GM19328 (cell line): ENCODE data around the gene MTHFR.
"Not testable (repeated sequence)": the region's sequence is repeated elsewhere in the genome, so short reads cannot be mapped to it uniquely, and the experiment has no call there.

Source experiments
- ATAC-seq: cut with Tn5 transposase; IDR thresholded peaks from one replicate; pipeline ENCODE4 v1.9.1; 2021; ENCODE audit warnings: mild to moderate bottlenecking, moderate library complexity; ENCODE audit not compliant: unreplicated experiment

MTHFR gene

DNA sequence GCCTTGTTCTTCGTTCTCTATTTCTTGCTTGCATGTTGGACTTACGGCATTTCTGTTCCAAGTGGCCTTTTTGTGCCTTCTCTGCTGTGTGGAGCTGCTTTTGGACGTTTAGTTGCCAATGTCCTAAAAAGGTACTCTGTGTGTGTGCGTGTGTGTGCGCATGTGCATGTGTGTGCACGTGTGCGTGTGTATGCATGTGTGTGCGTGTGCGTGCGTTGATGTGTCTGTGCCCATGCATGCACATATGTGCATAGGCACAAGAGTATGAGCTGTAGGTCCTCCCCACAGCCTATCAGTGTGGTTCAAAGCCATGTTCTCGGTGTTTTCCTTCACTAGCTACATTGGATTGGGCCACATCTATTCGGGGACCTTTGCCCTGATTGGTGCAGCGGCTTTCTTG, 28.1 kb upstream of the MTHFR start:
- no peak for ATAC-seq

GRCh38 chr1:11833497-11833896, 27.7 kb upstream of the MTHFR start:
- no peak for ATAC-seq

DNA sequence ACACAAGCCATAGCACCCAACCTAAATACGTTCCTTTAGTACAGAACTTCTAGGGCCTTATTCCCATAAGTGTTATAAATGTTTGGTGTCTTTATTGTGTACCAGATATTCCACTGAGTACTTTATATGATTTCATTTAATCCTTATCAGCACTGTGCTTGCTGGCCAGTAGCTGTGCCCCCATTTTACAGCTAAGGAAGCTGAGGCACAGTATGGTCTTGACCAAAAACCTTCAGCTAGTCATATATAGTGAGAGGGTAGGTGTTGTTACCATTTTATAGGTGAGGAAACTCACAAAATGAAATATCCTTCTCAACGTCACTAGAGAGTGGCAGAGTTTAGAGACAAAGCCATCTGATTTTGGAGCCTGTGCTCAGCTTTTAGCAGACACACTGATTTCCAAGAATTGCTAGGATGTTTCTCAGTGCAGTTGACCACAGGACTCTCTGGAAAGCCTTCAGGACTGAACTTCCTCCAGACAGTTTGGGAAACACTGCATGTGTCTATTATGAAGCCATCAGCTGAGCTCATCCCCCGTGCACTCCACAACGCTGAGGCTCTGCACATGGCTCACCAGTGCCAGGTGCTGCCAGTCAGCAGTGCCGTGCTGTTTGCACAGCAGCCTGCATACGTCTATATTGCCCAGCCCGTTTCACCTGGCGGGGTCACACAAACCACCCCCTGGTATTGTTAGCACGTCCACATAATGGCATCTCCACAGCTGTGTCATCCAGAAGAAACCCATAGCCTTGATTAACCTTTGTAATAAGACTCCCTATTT, 26.4 kb upstream of the MTHFR start:
- ATAC-seq: no peak

DNA sequence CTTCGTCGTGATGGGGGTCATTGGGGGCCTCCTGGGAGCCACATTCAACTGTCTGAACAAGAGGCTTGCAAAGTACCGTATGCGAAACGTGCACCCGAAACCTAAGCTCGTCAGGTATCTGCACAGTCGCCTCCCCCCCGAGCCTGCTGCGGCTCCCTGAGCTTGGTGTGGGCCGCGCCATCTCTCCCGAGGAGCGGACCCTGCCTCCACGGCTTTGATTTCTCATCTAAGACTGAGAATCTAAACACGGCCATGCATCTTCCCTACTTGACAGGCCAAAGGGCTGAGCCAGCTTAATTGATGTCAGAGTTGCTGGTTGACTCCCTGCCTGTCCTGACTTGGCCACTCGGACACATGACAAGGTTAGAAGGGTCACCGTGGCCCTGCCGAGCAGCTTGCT, 22.7 kb upstream of the MTHFR start:
- ATAC-seq: no peak

DNA sequence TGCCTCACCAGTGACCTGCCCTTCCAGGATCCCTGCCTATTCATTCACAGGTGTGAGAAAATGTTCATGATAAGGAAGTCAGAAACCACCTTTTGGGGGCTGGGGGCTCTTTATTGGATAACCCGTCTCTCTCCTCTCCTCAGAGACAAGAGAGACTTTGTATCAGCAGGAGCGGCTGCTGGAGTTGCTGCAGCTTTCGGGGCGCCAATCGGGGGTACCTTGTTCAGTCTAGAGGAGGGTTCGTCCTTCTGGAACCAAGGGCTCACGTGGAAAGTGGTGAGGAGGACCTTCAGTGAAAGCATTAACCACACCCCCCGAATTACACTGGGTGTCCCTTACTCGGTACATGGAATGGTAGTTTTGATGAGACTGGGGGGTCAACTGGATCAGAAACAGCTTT, 21.2 kb upstream of the MTHFR start:
- no peak for ATAC-seq

- no peak for ATAC-seq
These were observed 19.4 kb upstream of the MTHFR start for GRCh38 chr1:11825131-11825530.

GRCh38 chr1:11823366-11824137, 17.8 kb upstream of the MTHFR start:
- no peak for ATAC-seq

DNA sequence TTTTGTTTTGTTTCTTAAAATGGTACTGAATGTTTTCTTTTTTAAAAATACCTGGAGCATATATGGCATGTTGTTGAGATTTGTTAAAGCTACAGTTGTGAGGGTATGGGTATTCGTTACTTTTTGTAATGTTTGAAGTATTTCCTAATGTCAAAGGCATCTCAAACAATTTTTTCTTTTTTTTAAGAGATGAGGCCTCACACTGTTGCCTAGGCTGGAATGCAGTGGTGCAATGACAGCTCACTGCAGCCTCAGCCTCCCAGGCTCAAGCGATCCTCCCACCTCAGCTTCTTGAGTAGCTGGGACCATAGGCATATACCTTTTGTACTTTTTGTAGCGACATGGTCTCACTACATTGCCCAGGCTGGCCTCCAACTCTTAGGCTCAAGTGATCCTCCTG, 16.3 kb upstream of the MTHFR start:
- ATAC-seq: no peak

DNA sequence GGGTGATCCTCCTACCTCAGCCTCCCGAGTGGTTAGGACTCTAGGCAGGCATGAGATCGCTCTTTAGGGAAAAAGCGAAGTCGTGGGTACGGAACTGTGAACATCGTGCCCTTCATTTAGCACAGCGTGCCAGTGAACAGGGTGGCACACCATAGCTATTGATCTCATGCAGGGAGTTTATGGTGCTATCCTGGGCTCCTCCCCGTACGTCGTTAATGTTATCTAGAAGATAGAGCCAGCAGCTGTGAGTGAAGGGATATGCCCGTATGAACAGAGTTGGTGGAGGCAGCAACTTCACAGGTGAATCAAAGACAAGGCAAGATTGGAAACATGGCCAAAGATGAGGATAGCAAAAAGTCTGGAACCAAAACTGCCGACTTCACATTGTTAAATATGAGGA, 11.4 kb upstream of the MTHFR start:
- no peak for ATAC-seq

GRCh38 chr1:11813021-11813420, 7.3 kb upstream of the MTHFR start:
- ATAC-seq: no peak

- no peak for ATAC-seq
These were observed 1.4 kb upstream of the MTHFR start for GRCh38 chr1:11807133-11807532.

- ATAC-seq: peak; percentile 40
These were observed 658 bp upstream of the MTHFR start for GRCh38 chr1:11806307-11806936.

- no peak for ATAC-seq
These were observed 920 bp downstream of the MTHFR start for GRCh38 chr1:11804666-11805421.

DNA sequence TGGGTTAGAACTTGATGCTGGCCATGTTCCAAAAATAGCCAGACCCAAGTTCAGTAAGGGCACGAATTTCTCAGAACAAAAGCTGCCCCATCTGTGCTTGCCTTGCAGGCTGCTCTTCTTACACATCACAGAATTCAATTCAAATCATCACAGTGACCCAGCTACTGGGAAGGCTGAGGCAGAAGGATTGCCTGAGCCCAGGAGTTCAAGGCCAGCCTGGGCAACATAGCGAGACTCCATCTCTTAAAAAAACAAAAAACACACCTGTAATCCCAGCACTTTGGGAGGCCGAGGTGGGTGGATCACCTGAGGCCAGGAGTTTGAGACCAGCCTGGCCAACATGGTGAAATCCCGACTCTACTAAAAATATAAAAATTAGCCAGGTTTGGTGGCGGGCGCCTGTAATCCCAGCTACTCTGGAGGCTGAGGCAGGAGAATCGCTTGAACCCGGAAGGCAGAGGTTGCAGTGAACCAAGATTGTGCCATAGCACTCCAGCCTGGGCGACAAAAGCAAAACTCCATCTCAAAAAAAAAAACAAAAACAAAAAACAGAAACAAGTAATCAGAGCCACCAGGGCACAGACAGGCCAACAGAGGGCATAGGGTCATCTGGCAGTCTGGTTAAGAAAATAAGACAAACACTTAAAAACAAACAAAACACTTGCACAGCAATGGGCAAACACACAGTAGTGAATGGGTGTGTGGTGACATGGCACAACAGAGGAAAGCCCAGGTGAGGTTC, 1.7 kb downstream of the MTHFR start:
- not testable (repeated sequence) for ATAC-seq

DNA sequence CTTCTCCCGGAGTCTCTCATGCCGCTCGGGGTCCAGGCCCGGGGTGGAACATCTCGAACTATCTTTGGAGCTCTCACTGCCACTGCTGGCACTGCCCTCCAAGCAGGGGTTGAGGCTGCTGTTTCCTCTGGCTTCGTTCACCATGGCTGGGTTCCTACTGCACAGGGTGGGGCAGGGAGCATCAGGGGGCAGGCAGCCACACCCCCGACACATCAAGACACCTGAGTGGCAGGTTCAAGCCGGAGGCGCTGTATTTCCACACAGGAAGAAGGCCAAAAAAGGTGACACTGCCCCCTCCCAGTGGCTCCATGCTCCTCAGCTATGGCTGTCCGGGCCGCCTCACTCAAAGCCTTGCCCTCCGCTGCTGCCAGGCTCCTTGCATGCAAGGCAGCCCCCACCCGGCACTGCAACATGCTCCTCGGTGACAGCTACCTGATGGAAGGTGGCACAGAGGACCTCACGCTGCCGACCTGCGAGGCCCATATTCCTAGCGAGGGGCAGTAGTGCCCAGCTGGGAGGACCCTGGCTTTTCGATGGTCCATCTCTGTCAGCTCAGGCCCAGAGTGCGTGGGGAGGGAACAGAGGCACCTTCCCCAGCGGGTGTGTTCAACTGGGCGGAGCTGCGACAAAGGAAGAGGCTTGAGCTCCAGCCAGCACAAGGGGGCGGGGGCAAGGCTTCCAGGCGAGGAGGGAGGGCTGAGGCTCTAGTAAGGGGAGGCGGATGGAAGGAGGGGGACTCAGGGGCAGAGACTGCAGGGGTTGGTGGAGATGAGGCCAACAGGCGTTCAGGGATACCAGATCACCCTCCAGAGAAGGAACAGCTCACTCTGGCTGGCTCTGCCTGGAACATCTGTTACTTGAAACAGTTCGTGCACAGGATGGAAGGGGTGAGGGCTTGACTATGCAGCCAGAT, 2.5 kb downstream of the MTHFR start:
- ATAC-seq: no peak

DNA sequence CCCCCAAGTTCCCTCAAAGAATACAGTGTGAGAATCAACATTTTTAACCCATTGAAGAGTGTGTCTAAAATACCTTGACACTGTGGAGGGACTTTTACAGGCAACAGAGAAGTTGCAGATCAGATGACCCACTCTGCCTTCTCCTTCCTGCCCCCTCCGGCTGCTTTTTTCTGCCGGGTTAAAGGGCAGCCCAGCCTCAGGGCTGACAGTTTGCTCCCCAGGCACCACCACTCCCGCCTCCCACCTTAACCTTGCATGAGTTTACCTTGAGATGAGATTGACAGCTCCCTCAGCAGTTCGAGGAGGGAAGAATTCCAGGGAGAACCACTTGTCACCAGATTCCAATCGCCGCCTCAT, 3.2 kb downstream of the MTHFR start:
- ATAC-seq: no peak

GRCh38 chr1:11800756-11801433, 4.9 kb downstream of the MTHFR start:
- no peak for ATAC-seq

- ATAC-seq: no peak
These were observed 5.4 kb downstream of the MTHFR start for GRCh38 chr1:11800391-11800755.

GRCh38 chr1:11799896-11800295, 5.9 kb downstream of the MTHFR start:
- ATAC-seq: no peak
